Endometrium (tissue), 2 donors: Measurements from ENCODE around the gene SDCCAG8.

Source experiments
- FAIRE-seq: peaks from 2 replicates; lab custom pipeline; 2012; peaks lifted over from hg19 to GRCh38; lab: Jason Lieb, UNC
- donor health status: control.
- donor health status: control.

Gene SDCCAG8

GRCh38 chr1:243420946-243421685 lies 165.3 kb downstream of the SDCCAG8 start:
- FAIRE-seq = no peak

GRCh38 chr1:243421784-243422183 lies 165.9 kb downstream of the SDCCAG8 start:
- no peak for FAIRE-seq

GRCh38 chr1:243422362-243422761 lies 166.5 kb downstream of the SDCCAG8 start:
- FAIRE-seq = no peak

GRCh38 chr1:243428084-243428483 lies 172.2 kb downstream of the SDCCAG8 start:
- no peak for FAIRE-seq

- FAIRE-seq = no peak
These were observed 172.9 kb downstream of the SDCCAG8 start for GRCh38 chr1:243428617-243429342.

GRCh38 chr1:243431591-243431990 lies 175.8 kb downstream of the SDCCAG8 start:
- FAIRE-seq = no peak

GRCh38 chr1:243432136-243432535 lies 176.3 kb downstream of the SDCCAG8 start:
- FAIRE-seq = no peak

GRCh38 chr1:243433737-243434370 lies 178.0 kb downstream of the SDCCAG8 start:
- no peak for FAIRE-seq

GRCh38 chr1:243434594-243434993 lies 178.8 kb downstream of the SDCCAG8 start:
- FAIRE-seq = no peak

GRCh38 chr1:243435836-243436235 lies 180.0 kb downstream of the SDCCAG8 start:
- FAIRE-seq = no peak

GRCh38 chr1:243438146-243438545 lies 182.3 kb downstream of the SDCCAG8 start:
- FAIRE-seq = no peak

- FAIRE-seq = no peak
These were observed 183.0 kb downstream of the SDCCAG8 start for GRCh38 chr1:243438815-243439214.

GRCh38 chr1:243440406-243440805 lies 184.6 kb downstream of the SDCCAG8 start:
- FAIRE-seq = no peak

GRCh38 chr1:243441601-243442000 lies 185.8 kb downstream of the SDCCAG8 start:
- no peak for FAIRE-seq

- FAIRE-seq = no peak
These were observed 187.7 kb downstream of the SDCCAG8 start for GRCh38 chr1:243443557-243443956.

GRCh38 chr1:243447347-243447746 lies 191.5 kb downstream of the SDCCAG8 start:
- no peak for FAIRE-seq

- no peak for FAIRE-seq
These were observed 192.0 kb downstream of the SDCCAG8 start for GRCh38 chr1:243447844-243448243.

GRCh38 chr1:243449373-243449772 lies 193.5 kb downstream of the SDCCAG8 start:
- no peak for FAIRE-seq

- FAIRE-seq = no peak
These were observed 196.3 kb downstream of the SDCCAG8 start for GRCh38 chr1:243452092-243452491.

- no peak for FAIRE-seq
These were observed 198.6 kb downstream of the SDCCAG8 start for GRCh38 chr1:243454328-243454997.

GRCh38 chr1:243455760-243456651 lies 200.2 kb downstream of the SDCCAG8 start:
- FAIRE-seq = no peak
